DMS 273 (cell line): ENCODE data around the gene AXL.
A peak's percentile ranks its signal among the peaks of the same experiment; 100 is the strongest.
"Not testable (repeated sequence)": the region's sequence is repeated elsewhere in the genome, so short reads cannot be mapped to it uniquely, and the experiment has no call there.

ENCODE experiments used
- DNase-seq: peaks from one replicate; lab custom pipeline; 2025; ENCODE audit not compliant: unreplicated experiment; lab: John Stamatoyannopoulos, UW

The AXL gene

DNA sequence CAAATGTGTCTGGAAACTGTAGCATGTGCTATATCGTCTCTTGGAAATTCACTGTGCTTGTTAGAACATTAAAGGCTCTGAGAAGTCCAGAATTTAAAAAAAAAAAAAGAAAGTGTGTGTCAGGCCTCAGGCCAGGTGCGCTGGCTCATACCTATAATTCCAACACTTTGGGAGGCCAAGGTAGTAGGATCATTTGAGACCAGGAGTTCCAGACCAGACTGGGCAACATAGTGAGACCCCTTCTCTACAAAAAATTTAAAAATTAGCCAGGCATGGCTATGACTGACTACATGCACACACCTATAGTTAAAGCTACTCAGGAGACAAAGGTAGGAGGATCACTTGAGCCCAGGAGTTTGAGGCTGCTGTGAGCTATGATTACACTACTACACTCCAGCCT is 50.0 kb downstream of the AXL start:
- no peak for DNase-seq

DNA sequence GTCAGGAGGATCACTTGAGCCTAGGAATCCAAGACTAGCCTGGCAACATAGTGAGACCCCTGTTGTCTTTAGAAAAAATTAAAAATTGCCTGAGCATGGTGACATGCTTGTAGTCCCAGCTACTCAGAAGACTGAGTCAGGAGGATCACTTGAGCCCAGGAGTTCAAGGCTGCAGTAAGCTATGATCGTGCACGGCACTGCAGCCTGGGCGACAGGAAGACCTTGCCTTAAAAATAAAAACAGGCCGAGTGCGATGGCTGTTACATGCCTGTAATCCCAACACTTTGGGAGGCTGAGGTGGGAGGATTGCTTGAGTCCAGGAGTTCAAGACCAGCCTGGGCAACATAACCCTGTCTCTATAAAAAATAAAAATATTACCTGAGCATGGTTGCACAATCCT is 50.5 kb downstream of the AXL start:
- no peak for DNase-seq

DNA sequence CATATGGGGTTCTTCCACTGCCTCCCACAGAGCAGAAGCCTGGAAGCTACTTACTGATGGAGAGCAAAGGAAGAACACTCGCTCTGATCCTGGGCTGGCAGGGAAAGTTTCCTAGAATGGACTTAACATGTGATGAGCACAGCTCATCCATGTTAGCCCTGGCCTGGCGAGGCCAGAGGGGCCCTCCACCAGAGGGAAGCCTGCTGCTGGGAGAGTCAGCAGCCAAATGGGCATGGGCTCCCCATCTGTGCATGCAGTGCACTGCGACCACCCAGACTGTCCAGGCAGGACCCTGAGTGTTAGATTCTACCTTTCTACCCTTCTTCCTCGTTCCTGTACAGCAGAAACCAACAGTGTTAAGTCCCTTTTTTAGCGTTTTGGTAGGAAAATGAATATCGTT is 54.1 kb downstream of the AXL start:
- DNase-seq: no peak

DNA sequence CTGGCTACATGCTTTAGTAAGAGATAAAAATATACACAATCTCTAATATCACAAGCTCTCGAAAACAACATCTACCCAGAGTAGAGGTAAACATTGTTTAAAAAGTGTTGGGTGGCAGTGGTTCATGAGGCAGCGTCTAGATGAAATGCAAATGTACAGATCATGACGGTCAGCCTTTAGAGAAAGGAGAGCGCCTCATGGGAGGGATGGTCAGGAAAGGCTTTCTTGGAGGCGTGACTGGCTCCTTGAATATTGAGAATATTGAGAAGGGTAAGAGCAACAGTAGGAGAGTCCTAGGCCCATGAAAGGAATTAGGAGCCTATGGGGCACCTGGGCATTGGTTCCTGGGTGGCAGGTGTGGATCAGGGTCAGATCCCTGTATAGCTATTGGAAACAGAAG is 55.8 kb downstream of the AXL start:
- DNase-seq: no peak

DNA sequence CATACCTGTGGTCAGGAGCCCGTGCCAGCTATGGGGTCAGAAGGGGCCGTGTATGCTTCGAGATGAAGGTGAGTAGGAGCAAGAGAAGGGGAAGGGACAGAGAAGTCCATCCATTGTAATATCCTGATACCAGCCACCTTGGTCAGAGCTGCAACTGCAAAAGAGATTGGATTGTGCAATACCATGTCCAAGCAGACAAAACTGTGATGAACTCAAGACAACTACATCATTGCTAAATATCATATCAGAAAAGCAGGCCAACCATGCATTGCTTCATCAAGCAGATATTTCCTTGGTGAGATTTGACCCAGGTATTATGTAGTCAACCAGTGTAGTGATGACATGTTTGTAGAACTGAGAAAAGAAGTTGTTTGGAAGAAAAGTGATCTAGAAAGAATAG is 57.2 kb downstream of the AXL start:
- DNase-seq: no peak

DNA sequence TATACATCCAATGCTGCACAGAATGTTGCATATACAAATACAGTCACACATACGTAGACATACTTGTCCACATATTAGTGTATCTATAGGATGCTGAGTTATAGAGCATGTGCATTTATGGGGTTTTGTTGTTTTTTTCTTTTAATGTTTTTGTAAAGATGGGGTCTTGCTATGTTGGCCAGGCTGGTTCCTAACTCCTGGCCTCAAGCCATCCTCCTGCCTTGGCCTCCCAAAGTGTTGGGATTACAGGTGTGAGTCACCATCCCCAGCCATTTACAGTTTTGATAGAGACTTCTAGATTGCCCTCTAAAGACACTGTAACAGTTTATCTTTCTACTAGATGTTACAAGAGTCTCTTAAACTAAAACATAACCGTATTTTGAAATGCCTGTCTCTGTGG is 59.5 kb downstream of the AXL start:
- DNase-seq: no peak

DNA sequence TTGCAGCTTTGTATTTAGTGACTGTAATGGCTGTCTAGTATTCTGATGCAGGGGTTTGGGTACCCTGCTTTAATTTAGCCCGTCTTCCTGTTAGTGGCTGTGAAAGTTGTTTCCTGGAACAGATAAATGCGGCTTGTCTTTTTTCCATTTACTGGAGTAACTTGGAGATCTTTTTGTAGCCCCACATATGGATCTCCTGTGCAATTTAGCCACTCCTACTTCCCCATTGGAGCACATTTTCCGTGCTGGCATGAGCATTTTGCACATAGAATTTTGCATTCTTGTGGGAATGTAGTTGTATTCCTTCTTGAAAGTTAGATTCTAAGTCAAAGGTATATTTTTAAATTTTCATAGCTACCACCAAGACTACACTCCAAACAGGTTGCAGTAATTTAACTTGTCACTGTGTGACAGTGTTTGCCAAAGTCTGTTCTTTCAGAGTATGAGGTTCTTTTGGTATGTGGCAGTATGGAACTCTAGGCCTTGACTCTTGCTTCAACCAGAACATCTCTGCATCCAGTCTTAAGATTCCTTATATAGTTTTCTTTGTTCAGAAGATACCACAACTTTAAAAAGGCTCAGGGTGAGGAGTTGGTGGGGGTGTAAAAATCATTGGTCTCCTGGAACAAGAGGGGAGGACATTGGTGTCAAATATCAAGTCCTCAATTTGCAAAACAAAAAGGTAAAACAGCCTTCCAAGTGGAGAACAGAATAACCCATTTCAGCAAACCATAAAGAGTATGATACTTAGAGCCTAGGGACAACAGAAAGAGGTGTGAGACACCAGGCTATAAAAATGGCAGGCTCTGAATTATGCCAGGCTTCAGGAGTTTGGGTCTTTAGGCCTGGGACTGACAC is 69.9 kb downstream of the AXL start:
- DNase-seq: no peak

DNA sequence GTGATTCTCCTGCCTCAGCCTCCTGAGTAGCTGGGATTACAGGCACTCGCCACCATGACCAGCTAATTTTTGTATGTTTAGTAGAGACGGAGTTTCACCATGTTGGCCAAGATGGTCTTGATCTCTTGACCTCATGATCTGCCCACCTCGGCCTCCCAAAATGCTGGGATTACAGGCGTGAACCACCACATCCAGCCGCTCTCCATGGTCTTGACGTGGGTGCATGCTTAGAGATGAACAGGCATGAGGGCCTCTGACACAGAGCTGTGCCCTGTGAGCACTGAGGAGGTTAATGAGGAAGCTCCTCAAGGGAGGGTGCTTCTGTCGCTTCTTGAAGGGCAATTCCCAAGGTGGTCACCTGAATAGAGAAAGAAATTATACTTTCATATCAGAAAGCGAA is 70.8 kb downstream of the AXL start:
- not testable (repeated sequence) for DNase-seq

DNA sequence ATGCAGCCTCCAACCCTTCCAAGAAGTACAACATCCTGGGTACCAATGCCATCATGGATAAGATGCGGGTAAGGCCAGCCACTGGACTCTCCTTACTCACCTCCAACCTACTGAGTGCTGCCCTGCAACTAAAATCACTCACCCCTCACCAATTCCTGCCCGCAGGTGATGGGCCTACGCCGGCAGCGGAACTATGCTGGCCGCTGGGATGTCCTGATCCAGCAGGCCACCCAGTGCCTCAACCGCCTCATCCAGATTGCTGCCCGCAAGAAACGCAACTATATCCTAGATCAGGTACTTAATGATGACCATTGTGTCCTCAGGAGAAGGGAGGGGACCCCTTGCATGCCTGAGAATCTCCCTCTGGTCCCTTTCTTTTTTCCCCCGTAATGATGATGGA is 75.4 kb downstream of the AXL start:
- DNase-seq: no peak

DNA sequence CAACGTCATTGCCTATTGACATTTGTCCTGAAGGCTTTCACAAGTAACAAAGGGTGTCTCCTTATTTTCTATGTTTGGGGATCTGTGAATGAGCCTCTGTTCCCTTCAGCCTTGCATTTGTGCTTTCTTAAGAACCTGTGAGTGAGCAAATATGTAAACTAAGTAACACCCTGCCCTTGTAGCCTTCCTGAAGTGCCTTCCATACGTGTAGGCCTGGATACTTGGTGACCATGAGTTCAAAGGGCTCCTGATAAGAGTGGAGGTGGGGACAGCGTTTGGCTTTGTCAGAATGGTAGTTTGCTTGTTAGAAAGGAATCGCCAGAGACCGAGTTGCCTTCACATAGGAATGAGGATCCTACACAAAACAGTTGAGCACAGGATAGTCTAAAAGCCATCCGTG is 76.5 kb downstream of the AXL start:
- no peak for DNase-seq

DNA sequence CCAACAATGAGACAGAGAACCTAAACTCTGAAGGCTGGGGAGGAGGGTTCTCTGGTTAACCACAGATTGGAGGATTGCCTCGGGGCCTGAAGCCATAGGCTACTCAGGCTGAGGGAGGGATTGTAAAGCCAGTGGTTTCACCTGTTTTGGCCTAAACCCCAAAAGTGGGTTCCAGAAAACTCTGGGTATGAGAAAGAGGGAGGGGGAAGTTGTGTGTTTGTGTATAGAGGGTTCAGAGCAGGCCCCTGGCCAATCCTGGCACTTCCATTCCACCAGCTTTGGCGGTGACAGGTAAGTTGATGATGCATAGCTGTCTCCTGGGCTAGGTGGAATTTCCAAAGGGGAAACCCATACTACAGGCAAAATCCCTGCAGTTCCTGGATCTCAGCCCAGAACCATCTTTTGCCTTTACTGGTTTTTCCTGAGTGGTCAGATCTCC is 77.4 kb downstream of the AXL start:
- no peak for DNase-seq

DNA sequence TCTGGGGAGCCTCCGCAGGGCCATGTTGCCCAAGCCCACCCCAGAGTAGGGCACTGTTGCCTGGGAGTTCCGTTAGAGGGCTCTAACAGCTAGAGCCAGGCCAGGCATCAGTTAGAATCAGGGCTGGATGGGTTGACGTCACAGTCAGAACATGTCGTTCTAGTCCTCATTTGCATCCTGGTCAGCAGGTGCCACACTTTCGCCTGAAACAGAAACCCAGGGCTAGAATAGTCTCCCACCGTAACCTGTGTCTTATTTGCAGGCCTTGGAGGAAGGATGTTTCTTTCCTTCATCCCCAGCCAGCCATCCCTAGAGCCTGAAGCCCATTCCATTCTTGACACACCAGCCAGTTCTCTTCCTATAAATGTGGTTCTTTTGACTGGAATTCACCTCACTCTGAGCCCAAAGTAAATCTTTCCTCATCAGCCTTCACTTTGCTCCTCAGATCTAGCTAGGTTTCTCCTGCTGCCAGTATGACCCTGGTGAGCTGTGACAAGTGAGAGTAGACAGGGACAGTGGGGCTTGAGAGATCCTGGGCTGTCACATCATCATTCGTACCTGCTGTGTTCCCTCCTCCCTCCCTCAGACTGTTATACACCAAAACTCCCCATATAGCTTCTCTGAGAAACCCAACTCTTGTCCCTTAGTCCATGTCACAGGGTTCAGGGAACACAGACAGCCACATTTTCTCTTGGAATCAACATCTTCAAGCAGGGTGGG is 78.8 kb downstream of the AXL start:
- DNase-seq: no peak

DNA sequence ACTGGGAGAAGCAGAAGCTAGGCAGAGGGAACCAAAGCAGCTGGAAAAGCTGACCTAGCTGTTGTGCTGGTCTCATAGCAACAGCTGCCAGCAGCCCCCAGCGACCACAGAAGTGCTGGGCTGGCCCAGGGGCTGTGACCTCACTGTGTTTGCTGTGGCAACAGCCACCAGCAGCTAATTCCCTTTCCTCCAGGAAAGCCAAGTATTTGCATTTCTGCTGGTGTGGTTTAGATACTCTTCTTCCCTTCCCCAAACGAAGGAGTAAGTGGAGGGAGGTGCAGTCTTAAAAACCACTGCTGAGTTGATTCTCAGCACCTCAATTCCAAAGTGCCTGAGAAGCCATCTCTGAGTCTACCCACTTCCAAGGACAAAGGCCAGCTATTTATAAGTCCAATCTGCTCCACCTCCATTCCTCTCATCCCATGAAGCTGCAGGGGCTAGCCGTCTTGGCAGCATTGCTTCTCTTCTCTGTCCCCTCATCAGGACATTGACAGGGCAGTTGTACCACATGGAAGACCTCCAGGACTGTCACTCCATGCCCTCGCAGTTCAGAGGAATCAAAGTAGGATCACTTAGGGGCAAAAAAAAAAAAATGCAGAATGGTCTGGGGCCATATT is 79.4 kb downstream of the AXL start:
- DNase-seq: peak; percentile 14

DNA sequence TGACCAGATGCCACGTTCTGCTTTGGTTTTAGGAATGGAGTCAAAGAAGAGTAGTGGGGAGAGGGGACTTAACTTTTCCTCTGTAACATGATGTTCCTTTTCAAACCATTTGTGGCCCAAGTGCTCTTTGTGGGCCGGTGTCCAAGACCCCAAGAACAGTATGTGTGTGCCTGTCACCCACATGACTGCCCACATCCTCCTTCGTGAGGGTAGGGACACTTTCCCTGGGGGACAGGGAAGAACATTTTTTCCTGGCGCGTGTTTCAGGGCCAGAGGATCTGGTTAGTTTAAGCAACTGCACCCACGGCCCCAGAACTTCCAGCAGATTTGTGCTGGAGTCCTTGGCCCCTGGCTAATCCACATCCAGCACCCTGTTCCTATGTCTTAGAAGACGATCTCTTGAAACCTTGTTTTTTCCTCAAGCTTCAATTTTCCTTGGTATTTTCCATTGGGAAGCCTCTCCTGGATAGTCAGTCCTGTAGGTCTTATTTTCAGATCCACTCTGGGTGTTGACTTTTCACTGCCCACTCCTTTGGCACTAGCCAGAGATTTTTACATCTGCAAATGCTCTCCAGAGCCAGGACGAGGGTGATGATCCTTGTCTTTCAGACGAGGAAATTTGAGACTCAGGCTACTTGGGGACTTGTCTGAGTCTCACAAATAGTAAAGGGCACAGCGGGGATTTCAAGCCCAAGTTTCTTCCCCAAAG is 80.2 kb downstream of the AXL start:
- DNase-seq: no peak

DNA sequence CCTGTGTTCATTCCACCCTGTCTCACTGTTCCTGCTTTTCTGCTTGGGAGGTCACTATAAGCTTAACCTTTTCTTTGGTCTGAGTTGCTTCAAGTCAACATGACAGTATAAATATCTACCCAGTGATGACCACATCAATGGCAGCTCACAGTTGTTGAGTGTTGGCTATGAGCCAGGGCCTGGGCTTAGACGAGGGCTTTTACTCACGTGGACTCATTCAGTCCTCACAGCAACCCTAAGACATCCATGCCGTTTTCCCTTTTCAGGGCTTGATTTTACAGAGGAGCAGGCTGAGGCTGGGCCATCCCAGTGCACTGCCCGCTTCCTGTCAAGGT is 80.7 kb downstream of the AXL start:
- DNase-seq: peak; percentile 18

DNA sequence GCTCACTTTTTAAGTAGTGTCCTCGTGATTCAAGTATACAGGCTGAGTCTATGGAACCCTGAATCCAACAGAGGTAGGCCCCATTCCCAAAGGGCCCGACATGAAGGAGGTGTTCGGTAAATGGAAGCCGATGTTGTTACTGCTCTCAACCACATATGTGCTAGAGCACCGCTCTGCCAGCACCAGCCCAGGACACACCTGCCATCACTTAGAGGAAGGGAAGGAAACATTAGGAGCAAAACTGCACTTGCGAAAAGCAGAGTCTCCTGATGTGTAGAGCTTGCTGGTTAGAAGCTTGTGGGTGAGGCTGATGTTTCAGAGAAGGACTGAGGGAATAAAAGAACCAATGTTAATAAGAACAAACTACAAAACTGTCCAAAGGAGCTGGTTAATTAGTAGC is 81.5 kb downstream of the AXL start:
- DNase-seq: no peak

DNA sequence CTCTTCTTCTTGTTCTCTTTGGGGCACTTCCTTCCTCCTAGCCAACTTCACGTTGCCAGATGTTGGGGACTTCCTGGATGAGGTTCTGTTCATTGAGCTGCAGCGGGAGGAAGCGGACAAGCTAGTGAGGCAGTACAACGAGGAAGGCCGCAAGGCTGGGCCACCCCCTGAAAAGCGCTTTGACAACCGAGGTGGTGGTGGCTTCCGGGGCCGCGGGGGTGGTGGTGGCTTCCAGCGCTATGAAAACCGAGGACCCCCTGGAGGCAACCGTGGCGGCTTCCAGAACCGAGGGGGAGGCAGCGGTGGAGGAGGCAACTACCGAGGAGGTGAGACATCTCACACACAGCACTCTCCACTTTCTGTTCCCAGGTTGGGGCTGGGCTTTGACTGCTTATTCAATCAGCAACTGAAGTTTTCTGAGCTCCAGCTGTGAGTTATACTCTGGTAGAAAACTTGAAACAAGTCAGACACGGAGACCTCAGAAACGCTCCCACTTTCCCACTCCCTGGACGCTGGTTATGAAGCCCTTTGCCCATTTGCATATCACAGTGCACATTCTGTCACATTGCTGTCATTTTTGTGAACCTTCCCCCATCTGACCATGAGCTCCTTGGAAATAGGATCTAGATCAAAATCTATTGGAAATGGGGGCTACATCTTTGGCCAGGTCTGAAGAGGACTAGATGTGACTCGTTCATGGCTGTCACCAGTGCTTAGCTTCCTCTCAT is 83.8 kb downstream of the AXL start:
- no peak for DNase-seq

DNA sequence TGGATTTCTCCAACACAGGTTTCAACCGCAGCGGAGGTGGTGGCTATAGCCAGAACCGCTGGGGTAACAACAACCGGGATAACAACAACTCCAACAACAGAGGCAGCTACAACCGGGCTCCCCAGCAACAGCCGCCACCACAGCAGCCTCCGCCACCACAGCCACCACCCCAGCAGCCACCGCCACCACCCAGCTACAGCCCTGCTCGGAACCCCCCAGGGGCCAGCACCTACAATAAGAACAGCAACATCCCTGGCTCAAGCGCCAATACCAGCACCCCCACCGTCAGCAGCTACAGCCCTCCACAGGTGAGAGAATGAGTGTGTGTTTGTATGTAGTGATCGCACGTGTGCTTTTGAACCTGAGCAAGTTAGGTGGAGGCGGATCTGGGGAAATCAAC is 84.9 kb downstream of the AXL start:
- no peak for DNase-seq

DNA sequence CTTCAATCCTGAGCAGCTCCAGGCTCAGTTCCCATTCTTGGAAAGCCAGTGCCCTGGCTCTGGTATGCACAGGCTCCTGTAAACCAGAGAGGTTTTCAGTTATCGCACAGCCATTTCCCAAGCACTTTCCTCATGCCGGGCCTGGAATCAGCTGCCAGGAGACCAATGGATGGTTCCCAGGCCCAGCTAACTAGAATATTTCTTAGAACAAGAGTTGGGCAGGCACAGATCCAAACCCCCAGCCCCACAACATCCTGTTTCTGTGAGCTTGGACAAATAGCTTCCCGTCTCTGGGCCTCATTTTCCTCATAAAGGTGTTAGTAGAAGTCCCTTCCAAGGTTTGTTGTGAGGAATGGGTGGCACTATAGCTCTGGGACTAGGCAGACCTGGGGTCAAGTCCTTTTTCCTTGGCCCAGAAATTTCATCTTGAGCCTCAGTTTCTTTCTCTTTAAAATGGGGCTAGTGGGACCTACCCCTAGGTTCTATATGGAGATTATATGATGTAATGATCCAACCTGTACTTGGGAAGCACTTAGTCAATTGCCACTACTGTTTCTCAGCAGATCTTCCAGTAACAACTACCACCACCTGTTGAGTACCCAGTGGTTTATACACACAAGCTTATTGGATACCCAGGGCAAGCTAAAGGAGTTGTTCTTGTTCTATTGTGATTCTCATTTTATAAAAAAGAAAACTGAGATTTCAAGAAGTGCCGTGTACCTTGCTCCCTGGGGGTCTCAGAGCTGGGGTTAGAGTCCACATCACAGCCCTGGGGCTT is 85.9 kb downstream of the AXL start:
- DNase-seq: no peak
